HG02610 (cell line): Measurements from ENCODE around the gene ENKUR.
A peak's percentile ranks its signal among the peaks of the same experiment; 100 is the strongest.
"Not testable (repeated sequence)": the region's sequence is repeated elsewhere in the genome, so short reads cannot be mapped to it uniquely, and the experiment has no call there.

Source experiments
- ATAC-seq: cut with Tn5 transposase; IDR thresholded peaks from one replicate; pipeline ENCODE4 v1.9.1; 2021; ENCODE audit warnings: mild to moderate bottlenecking, moderate library complexity; ENCODE audit not compliant: unreplicated experiment

Gene ENKUR

GRCh38 chr10:25024528-25024927 is 8.6 kb upstream of the ENKUR start:
- no peak for ATAC-seq

GRCh38 chr10:25023278-25023677 is 7.3 kb upstream of the ENKUR start:
- ATAC-seq = no peak

GRCh38 chr10:25018703-25019102 is 2.7 kb upstream of the ENKUR start:
- no peak for ATAC-seq

GRCh38 chr10:25017661-25018060 is 1.7 kb upstream of the ENKUR start:
- no peak for ATAC-seq

GRCh38 chr10:25017154-25017590 is 1.2 kb upstream of the ENKUR start:
- peak; percentile 0 for ATAC-seq

GRCh38 chr10:25016376-25017153 is 607 bp upstream of the ENKUR start, which contains the start of gene THNSL1:
THNSL1 (plus strand) TSS chr10:25016612; CDS start chr10:25023224, 6,612 bp downstream.
- peak; percentile 98 for ATAC-seq

GRCh38 chr10:25014579-25014978 is 1.4 kb downstream of the ENKUR start:
- no peak for ATAC-seq

GRCh38 chr10:25011591-25011990 is 4.4 kb downstream of the ENKUR start:
- ATAC-seq = not testable (repeated sequence)

- no peak for ATAC-seq
Measured at GRCh38 chr10:24998044-24998443, 17.9 kb downstream of the ENKUR start.

- no peak for ATAC-seq
Measured at GRCh38 chr10:24995072-24995471, 20.9 kb downstream of the ENKUR start.

GRCh38 chr10:24993237-24993958 is 22.6 kb downstream of the ENKUR start:
- ATAC-seq = no peak

GRCh38 chr10:24992512-24993133 is 23.3 kb downstream of the ENKUR start:
- ATAC-seq = no peak

- no peak for ATAC-seq
Measured at GRCh38 chr10:24991298-24991697, 24.7 kb downstream of the ENKUR start.

GRCh38 chr10:24989867-24990266 is 26.1 kb downstream of the ENKUR start:
- no peak for ATAC-seq

- no peak for ATAC-seq
Measured at GRCh38 chr10:24988831-24989640, 26.9 kb downstream of the ENKUR start.

GRCh38 chr10:24984906-24985305 is 31.1 kb downstream of the ENKUR start:
- no peak for ATAC-seq

GRCh38 chr10:24983946-24984345 is 32.0 kb downstream of the ENKUR start:
- no peak for ATAC-seq

- ATAC-seq = peak; percentile 3
Measured at GRCh38 chr10:24983130-24983529, 32.8 kb downstream of the ENKUR start.

GRCh38 chr10:24982319-24983112 is 33.4 kb downstream of the ENKUR start:
- peak; percentile 77 for ATAC-seq

- ATAC-seq = no peak
Measured at GRCh38 chr10:24981161-24981710, 34.7 kb downstream of the ENKUR start.
